Measurements from ENCODE around the gene CENPB.

The CENPB gene

GRCh38 chr20:3744806-3745685, 41.5 kb downstream of the CENPB start:
- DNase-seq = no peak

GRCh38 chr20:3744037-3744436, 42.5 kb downstream of the CENPB start:
- no peak for DNase-seq

GRCh38 chr20:3743251-3743650, 43.3 kb downstream of the CENPB start:
- no peak for DNase-seq

GRCh38 chr20:3741836-3742458, 44.6 kb downstream of the CENPB start:
- no peak for DNase-seq

- DNase-seq = no peak
These were observed 45.8 kb downstream of the CENPB start for GRCh38 chr20:3740615-3741301.

- no peak for DNase-seq
These were observed 46.6 kb downstream of the CENPB start for GRCh38 chr20:3739926-3740451.

GRCh38 chr20:3739054-3739925, 47.2 kb downstream of the CENPB start:
- no peak for DNase-seq

- DNase-seq = no peak
These were observed 48.2 kb downstream of the CENPB start for GRCh38 chr20:3738111-3739053.

- no peak for DNase-seq
These were observed 50.8 kb downstream of the CENPB start for GRCh38 chr20:3735768-3736167.

- DNase-seq = no peak
These were observed 52.3 kb downstream of the CENPB start for GRCh38 chr20:3734111-3734843.

Measured in NCI-H524 (cell line).